CD4-positive, alpha-beta T cell treated with Interleukin-15 for 1 hour (primary cell): ENCODE results near the gene UBE2QL1.
A peak's percentile ranks its signal among the peaks of the same experiment; 100 is the strongest.

ENCODE experiments used
- DNase-seq: peaks from one replicate; pipeline ENCODE4 v3.0.0-alpha.2; 2020

Gene UBE2QL1

GRCh38 chr5:6455571-6456200 is 7.0 kb downstream of the UBE2QL1 start:
- no peak for DNase-seq

GRCh38 chr5:6456766-6457370 is 8.2 kb downstream of the UBE2QL1 start:
- no peak for DNase-seq

- no peak for DNase-seq
Measured at GRCh38 chr5:6457592-6457991, 8.9 kb downstream of the UBE2QL1 start.

DNA sequence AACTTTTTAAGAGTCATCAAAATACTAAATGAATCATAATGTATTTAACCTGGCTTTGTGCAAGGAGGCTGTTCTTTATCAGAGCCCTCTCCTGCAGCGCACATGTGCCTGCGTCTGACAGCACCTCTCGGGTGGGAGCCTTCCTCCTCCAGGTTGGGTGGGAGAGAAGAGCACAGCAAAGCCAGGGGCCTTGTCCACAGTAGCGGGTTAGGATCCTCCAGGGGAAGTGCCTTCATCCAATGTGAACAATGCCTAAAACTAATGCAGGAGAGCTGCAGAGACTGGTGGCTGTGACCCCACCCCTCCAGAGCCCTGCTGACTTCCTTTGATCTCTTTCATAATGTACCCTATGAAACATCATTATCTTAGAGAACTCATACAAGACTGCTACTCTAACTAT is 10.2 kb downstream of the UBE2QL1 start:
- DNase-seq = no peak

DNA sequence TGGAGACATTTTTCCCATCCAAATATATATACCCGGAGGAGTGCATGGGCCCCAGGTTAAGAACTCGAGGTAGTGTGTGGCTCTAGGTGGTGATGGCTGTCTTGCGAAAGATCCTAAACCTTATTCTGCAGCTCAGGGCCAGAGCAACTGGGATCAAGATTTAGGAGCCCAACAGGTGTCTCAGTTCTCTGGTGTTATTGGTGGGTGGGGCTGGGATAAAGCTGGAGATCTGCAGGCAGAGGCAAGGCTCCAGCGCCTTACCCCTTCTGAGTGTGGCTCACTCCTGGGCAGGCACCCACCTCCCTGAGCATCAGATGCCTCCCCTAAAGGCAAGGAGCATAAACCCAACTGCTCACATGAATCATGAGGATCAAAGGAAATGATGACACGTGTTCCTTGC is 11.2 kb downstream of the UBE2QL1 start:
- no peak for DNase-seq

- DNase-seq = no peak
Measured at GRCh38 chr5:6461006-6461405, 12.3 kb downstream of the UBE2QL1 start.

- no peak for DNase-seq
Measured at GRCh38 chr5:6461793-6462650, 13.4 kb downstream of the UBE2QL1 start.

- DNase-seq = no peak
Measured at GRCh38 chr5:6462671-6463070, 14.0 kb downstream of the UBE2QL1 start.

DNA sequence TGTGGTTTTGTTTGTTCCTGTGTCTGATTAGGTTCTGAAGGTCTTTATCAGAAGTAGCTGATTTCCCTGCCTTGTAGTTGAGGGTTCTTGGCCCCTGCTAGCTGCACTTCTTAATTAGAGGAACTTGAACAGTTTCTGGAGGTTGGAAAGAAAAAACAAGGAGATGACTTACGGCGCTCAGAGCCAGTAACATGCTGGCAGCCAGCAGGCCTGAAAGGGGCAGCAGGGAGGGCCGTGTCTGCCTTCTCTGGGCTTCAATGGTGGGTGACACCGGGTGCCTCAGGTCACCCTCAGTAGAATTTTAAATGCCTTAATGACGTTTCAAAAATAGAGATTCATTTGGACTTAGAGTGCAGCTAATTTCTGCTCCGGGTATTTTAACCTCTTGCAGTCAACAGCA is 15.8 kb downstream of the UBE2QL1 start:
- DNase-seq = no peak

DNA sequence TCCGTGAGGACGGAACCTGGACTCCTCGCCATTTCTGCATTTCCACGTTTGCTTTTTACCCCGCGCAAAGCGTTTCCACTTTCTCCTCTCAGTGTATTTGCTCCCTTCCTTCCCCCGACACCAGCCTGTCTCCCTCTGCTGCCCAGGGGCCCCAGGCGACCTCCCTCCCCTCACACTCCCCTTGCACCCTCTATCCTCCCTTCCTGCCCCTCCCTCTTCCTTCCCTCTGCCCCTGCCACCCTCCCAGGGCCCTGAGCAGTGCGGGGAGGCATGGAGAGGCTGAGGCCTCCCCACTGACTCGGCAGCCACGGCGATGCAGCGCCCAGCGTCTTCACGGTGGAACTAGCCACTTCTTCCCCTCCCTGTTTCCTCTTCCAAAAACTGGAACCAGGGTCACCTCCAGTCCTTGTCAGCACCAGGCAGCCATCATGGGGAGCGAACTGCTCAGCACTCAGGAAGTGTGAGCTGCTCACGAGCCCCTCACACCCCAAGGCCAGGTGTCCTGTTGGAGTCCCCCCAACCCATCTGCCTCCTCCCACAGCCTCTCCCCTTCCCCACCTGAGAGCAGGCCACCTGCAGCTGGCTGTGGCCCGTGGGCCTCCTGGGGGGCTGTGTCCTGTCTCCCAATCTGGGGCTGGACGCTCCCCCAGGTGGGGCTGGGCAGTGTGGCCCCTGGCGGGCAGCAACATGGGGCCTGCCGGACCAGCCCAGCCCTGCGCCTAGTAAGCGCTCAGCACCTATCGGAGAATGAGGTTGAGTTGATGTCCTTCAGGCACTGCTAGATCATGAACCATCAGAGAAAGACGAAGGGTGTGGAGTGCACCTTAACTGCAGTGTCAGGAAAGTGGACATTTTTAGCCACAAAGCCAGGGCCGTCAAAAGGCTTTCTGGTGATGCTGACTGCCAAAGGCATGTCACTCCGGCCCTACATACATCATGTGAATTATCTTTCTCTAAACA is 17.5 kb downstream of the UBE2QL1 start:
- peak; percentile 12 for DNase-seq

GRCh38 chr5:6466975-6467567 is 18.4 kb downstream of the UBE2QL1 start:
- no peak for DNase-seq

GRCh38 chr5:6467591-6467990 is 18.9 kb downstream of the UBE2QL1 start:
- DNase-seq = no peak

DNA sequence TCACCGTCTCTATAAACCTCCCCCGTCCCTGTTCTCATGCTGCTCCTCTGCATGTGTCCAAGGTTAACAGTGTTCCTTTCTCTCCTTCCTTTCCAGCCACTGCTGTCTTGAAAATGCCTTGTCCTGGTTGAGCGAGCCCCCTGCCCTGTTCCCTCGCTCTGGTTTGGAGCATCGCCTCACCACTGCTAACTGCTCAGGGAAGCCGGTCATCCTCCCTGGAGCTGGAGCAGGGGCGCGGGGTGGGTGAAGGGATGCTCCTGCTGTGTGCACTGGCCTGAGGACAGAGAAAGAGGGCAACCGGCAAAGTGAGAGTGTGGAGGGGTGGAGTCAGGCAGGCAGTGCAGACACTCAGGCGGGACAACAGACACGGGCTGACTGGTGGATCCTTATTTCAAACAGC is 19.4 kb downstream of the UBE2QL1 start:
- no peak for DNase-seq

- DNase-seq = peak; percentile 2
Measured at GRCh38 chr5:6468870-6469269, 20.2 kb downstream of the UBE2QL1 start.

DNA sequence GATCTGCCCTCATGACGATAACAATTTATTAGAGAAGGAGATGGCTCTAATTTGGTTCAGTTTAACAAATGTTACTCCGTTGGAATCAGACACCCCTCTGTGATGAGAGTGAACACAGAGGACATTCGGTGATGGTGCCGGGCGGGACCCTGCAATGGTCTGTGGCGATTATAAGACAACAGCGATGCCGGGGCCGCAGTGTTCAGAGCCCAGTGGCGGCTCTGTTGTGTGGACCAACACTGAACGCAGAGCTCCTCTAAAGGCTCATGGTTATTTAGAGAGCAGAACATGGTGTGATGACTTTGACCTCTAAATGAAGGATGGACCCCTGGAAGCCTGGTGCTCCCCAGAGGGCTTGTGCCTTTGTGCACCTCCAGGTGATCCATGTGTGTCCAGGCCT is 21.2 kb downstream of the UBE2QL1 start:
- DNase-seq = no peak

DNA sequence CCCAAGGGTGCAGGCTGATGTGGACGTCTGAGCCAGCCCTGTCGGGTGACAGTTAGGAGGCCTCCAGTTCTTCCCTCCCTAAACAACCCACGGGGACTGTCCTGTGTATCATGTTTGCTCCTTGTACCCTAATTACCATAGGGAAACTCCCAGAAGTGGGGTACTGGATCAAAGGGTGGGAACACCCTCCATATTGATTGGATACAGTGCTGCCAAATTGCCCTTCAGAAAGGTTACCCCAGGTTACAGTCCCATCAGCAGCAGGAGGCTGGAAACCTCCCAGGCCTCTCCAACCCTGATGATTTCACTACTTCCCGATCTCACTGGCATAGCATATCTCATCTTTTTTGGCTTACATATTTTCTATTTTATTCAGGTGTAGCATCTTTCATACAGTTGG is 22.0 kb downstream of the UBE2QL1 start:
- DNase-seq = no peak

GRCh38 chr5:6471252-6471651 is 22.6 kb downstream of the UBE2QL1 start:
- DNase-seq = no peak

- DNase-seq = no peak
Measured at GRCh38 chr5:6472792-6473191, 24.1 kb downstream of the UBE2QL1 start.

DNA sequence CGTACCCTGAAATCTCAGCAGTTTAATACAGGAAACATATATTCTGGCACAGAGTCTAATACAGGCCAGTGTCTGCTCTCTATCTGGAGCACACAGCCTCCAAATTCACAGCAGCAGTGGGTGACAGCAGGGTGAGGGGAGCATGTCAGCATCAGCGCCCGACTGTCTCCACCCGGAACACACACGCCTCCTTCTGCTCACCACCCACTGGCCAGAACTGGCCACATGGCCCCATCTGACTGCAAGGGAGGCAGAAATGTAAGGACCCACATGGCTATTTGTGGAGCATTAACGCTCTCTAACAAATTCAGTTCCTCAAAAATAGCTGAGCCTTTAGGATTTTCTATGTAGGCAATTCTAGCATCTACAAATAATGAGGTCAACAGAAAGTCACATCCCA is 24.6 kb downstream of the UBE2QL1 start:
- no peak for DNase-seq

- DNase-seq = no peak
Measured at GRCh38 chr5:6475626-6476312, 27.1 kb downstream of the UBE2QL1 start.

DNA sequence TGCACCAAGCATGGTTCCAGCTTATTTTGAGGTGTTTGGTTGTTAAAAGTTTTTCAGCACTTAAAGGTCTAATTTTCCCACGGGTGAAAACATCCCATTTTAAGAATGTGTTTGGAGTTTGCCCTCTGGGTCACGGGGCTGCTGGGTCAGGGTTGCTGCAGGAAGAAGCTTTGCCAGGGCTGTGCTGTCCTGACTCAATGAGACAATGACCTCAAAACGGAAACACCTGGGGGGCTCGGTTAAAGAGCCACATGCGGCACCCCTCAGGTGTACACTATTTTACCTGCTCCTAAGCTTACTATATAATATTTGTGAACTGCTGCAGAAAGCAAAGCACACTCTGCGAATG is 27.6 kb downstream of the UBE2QL1 start:
- no peak for DNase-seq

- no peak for DNase-seq
Measured at GRCh38 chr5:6478793-6479192, 30.1 kb downstream of the UBE2QL1 start.
